Measurements from ENCODE around the gene MDM1.

DNA sequence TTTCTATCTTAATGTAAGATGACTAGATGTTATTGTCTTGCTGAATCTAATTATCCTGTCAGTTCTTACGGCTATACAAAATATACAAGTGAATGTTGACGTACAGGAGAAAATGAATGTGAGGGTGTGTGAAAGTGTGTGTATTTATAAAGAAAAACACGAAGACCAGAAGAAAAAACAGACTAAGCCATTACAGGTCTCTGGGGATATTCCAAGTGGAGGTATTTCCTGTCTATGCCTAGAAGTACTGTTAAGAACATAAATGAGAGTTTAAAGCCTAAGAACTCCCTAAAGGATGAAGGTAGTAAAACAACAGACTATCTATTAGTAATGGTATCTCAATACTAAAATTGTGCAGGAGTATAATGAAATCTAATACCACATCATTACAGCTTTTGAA, 7.6 kb downstream of the MDM1 start:
- TF ChIP-seq CTCF (IDR thresholded peaks at IDR 0.05), result no peak
- TF ChIP-seq POLR2A (IDR thresholded peaks at IDR 0.05), result no peak
